Stimulated activated CD4-positive, alpha-beta T cell treated with anti-CD3 and anti-CD28 coated beads, Interleukin-1b, Interleukin-23, amount 100 ng/mL, for 4 hours (primary cell): ENCODE results near the gene PSMD2.
"Not testable (repeated sequence)": the region's sequence is repeated elsewhere in the genome, so short reads cannot be mapped to it uniquely, and the experiment has no call there.

Source experiments
- DNase-seq, 2 donors: peaks; one replicate each; pipeline ENCODE4 v3.0.0-alpha.2; 2020; ENCODE audit warnings: low read depth in 2 of 2

The PSMD2 gene

DNA sequence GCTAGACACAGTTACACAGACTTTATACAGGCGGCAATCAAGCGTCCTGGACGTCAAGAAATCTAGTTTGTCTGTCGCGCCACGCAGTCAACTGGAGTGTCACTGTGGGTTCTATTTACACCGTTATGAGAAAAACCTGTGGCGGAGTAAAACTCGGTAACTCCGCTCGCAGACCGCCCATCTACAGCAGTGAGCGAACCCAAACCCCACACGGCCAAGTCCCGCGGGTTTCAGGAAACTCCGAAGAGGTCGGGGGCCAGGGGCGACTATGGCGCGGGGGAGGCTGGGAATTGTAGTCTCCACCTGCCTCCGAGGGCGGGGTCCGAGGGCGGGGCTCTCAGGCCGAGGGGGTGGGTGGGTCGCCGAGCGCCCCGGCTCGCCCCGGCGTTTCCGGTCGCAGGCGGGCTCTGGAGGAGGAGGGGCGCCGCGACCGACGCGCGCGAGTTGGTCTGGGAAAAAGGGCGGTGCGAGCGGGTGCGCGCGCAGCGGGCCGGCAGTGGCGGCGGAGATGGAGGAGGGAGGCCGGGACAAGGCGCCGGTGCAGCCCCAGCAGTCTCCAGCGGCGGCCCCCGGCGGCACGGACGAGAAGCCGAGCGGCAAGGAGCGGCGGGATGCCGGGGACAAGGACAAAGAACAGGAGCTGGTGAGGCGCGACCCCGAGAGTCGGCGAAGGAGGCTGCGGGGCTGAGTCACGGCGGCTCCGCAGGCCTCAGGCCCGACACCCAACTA lies at the start of gene PSMD2:
TSS of gene PSMD2 (plus strand) at position 483 of the 729 bp plus-strand sequence. CDS start at position 509, 26 bp downstream.
- DNase-seq, result peak; percentile 98

DNA sequence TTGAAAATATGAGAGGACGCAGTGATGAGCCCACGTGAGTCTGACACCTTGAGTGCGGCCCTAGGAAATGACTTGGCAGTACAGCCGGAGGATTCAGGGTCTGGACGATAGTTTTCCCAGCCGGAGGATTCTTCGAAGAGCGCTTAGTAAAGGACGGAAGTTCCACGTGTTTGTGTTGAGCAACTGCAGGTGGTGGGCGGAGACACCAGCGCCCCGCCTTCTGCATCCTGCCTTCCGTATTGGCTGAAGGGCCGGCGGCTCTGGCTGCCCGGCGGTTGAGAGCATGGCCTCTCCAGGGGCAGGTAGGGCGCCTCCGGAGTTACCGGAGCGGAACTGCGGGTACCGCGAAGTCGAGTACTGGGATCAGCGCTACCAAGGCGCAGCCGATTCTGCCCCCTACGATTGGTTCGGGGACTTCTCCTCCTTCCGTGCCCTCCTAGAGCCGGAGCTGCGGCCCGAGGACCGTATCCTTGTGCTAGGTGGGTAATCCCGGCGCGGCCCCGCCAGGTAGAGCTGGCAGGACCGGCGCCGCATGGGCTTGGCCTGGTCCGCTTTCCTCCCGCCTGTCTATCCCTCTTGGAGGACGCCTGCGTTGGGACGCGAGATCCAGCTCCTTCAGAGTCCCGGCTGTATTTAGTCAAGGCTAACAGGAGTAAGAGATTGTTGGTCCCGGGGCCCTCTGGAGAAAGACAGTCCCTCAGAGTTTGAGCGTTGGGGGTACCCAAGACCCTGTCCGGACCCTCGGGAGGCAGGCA lies 49.5 kb upstream of the PSMD2 start, which contains the start of gene EEF1AKMT4:
TSS of gene EEF1AKMT4 (plus strand) at position 261 of the 755 bp plus-strand sequence. CDS start at position 284, 23 bp downstream.
- DNase-seq, result peak; percentile 88 to 90

DNA sequence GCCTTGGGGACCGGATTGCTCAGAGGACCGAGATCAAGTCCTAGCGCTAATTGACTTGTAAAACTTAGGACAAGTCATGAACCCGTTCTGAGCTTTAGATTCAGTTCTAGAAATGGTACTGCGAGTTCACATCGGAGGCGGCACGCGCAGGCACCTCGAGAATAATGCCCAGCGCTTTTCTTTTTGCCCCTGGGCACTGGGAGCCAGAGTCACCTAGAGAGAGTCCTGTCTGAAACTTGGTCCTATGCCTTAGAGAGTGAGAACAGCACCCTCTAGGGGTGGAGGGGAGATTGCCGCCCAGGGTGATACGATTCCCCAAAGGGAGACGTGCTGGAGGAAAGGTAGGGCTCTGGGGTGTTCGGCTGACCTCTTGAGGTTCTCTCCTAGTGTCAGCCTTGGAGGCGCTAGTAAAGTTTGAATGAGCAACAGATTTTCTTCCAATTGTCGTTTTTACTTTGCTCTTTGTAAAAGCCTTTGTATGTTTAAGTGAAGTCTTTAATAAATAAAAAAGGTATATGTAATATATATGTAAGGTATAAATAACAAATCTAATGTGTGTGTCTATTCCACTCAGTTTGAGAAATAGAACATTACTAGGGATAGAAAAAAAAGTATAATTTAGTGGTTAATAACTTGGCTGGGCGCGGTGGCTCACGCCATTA lies 48.7 kb upstream of the PSMD2 start:
- DNase-seq, result peak; percentile 82 to 85

GRCh38 chr3:184255291-184256039 lies 43.6 kb upstream of the PSMD2 start:
- DNase-seq, result peak in 1 of 2 donors; percentile 10

DNA sequence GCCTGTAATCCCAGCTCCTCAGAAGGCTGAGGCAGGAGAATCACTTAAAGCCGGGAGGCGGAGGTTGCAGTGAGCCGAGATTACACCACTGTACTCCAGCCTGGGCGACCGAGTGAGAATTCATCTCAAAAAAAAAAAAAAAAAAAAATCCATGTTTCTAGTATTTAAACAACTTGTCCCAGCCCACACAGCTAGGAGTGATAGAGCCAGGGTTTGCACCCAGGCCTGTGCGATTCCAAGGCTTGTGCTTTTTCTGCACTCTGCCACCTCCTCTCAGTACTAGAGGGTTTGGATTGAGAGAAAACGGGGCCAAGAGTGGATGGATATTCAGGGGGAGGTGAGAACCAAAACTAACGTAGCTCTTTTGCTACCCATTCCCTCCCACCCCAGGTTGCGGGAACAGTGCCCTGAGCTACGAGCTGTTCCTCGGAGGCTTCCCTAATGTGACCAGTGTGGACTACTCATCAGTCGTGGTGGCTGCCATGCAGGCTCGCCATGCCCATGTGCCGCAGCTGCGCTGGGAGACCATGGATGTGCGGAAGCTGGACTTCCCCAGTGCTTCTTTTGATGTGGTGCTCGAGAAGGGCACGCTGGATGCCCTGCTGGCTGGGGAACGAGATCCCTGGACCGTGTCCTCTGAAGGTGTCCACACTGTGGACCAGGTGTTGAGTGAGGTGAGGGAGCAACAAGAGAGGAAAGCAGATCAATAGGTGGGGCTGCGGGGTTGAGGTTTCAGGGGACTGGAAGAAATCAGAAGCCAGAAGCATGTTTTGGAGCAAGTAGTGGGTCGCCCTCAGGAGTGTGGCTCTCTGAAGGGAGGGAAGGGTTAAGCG lies 41.7 kb upstream of the PSMD2 start:
- DNase-seq, result no peak

GRCh38 chr3:184258926-184259325 lies 40.1 kb upstream of the PSMD2 start:
- no peak for DNase-seq

GRCh38 chr3:184259396-184259877 lies 39.6 kb upstream of the PSMD2 start:
- no peak for DNase-seq

- peak in 1 of 2 donors; percentile 20 for DNase-seq
These were observed 38.9 kb upstream of the PSMD2 start for GRCh38 chr3:184259878-184260723.

DNA sequence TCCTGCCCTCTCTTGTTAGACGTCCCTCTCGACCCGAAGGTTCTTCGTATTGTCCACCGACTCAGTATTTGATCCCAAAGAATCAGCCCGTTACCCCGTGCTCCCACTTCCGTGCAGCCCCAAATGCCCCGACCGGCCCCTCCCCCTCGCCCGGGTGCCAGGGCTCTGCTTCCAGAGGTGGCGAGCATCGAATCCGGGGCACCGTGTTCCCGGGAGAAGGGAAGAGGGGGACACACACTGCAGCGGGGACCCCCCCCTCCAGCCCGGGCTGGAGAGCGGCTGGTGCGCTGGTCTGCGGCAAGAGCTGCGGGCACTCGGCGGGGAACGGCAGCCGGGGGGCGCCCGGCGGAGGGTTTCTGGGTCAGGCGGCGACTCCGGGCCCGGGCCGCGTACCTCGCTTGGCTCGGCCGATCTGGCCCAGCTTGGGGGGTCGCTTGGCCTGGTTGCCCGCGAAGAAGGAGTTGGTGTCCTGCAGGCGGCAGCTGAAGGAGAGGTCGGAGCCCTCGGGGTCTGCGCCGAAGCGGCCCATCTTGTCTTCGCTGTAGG lies 38.2 kb upstream of the PSMD2 start:
- DNase-seq, result no peak

GRCh38 chr3:184261270-184261853 lies 37.7 kb upstream of the PSMD2 start, which contains the start of gene CAMK2N2:
Gene CAMK2N2, minus strand, starts transcription at chr3:184261553. Its CDS starts 268 bp downstream, at chr3:184261285.
- peak; percentile 35 to 54 for DNase-seq

GRCh38 chr3:184261854-184262763 lies 36.9 kb upstream of the PSMD2 start:
- peak in 1 of 2 donors; percentile 20 for DNase-seq

DNA sequence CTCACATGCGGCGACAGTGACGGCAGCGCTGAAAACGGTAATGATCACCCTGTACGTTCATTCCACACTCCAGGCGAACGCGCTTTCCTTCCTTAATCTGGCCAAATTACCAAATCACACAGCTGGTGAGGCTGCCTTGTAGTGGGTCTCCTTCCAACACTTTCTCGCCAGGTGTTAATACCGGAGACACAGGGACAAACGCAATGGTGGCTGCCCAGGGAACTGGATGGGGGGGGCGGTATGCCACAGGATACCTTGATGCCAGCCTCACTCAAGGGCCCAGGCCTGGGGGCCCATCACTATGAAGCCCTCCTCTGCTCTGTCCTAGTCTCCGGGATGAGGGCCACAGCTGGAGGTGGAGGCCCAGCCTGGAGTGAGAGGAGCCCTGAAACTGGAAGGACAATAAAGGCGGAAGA lies 36.3 kb upstream of the PSMD2 start:
- DNase-seq, result no peak

GRCh38 chr3:184267249-184267648 lies 31.8 kb upstream of the PSMD2 start:
- not testable (repeated sequence) for DNase-seq

GRCh38 chr3:184272269-184272668 lies 26.8 kb upstream of the PSMD2 start:
- DNase-seq, result no peak

- DNase-seq, result no peak
These were observed 23.7 kb upstream of the PSMD2 start for GRCh38 chr3:184275381-184275701.

DNA sequence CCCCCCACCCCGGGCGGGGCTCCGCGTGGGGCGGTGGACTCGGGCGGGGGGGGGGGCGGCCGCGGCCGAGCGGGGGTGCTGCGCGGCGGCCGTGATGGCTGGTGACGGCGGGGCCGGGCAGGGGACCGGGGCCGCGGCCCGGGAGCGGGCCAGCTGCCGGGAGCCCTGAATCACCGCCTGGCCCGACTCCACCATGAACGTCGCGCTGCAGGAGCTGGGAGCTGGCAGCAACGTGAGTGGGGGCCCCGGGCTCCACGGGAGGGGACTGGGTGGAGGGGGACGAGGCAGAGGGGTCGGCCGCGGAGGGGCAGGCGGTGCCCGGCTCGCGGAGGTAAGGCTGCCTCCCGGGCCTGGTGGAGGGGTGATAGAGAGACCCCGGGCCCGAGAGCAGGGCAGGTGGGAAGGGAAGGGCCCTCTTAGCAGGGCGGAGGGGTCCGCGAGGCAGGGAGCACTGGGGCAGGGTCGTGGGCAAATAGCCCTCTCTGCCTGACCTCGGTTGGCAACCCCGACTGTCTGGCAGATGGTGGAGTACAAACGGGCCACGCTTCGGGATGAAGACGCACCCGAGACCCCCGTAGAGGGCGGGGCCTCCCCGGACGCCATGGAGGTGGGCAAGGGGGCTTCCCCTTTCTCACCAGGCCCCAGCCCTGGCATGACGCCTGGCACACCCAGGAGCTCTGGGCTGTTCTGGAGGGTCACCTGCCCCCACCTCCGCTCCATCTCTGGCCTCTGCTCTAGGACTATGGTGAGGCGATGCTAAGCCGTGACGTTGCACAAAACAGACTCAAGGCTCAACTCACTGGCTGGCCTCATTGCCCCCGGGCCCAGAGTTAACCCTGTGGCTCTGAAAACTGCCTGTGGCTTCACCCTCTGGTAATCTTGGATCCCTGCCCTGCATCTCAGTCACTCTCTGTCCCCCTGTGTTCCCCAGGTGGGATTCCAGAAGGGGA lies 22.8 kb upstream of the PSMD2 start, which contains the start of gene ECE2:
TSS of gene ECE2 (plus strand) at position 62 of the 950 bp plus-strand sequence. CDS start at position 194, 132 bp downstream.
- no peak for DNase-seq

DNA sequence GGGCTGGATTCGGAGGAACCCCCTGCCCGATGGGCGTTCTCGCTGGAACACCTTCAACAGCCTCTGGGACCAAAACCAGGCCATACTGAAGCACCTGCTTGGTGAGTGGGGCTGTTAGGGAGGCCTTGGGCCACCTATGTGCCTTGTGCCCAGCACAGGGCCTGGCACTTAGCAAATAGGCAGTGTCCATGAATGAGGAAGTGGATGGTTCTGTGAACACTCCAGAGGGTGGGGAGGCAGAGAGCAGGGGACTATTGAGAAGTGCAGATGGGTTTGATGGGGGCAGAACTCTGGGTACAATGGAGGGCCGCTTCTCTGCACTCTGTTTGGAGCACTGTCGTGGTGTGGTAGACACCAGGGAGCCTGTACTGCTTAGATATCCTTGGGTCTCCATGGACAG lies 21.7 kb upstream of the PSMD2 start:
- DNase-seq, result no peak
